H1 (cell line): Measurements from ENCODE around the gene RAB29. TPM values are rescaled to one million over a fixed set of nuclear protein-coding genes. Genes with fewer than 3 reads are reported as not detected.

Experiments
- CTCF ChIA-PET: fragments of 300-600 bp; sonication (Branson Sonifier 250); formaldehyde crosslinking; loops from one replicate; lab custom pipeline; 2021; ENCODE audit not compliant: partially characterized antibody; lab: Charles Lee
- POLR2A ChIA-PET: fragments of 300-600 bp; sonication (Branson Sonifier 250); formaldehyde crosslinking; loops from one replicate; lab custom pipeline; 2021; ENCODE audit warnings: inconsistent platforms; ENCODE audit not compliant: partially characterized antibody; lab: Charles Lee
- DNase-seq, 2 experiments: peaks; one replicate each; pipeline versions ENCODE4 v3.0.0 to v3.0.0-alpha.2; 2010 to 2022; ENCODE audit warnings: low spot score in 2 of 2, low read depth in 1 of 2, mixed read lengths in 1 of 2
- FAIRE-seq: peaks from 2 replicates; lab custom pipeline; 2011; peaks lifted over from hg19 to GRCh38; lab: Jason Lieb, UNC
- H2AFZ ChIP-seq: 2 replicates; pipeline ENCODE4 v1.8.1; 2012; ENCODE audit warnings: low read length, inconsistent platforms
- H2AK5ac ChIP-seq: 2 replicates; pipeline ENCODE4 v1.6.1; 2013; ENCODE audit warnings: low read depth, low read length
- H2BK120ac ChIP-seq: replicated peaks from 2 replicates; pipeline ENCODE3; 2013; ENCODE audit warnings: low read depth, low read length, inconsistent platforms
- H2BK12ac ChIP-seq: 2 replicates; pipeline ENCODE4 v1.6.1; 2013; ENCODE audit warnings: low read depth, low read length
- H2BK15ac ChIP-seq: 2 replicates; pipeline ENCODE4 v1.6.1; 2013; ENCODE audit warnings: low read length
- H2BK20ac ChIP-seq: 2 replicates; pipeline ENCODE4 v1.6.1; 2013; ENCODE audit warnings: low read length
- H2BK5ac ChIP-seq: 2 replicates; pipeline ENCODE4 v1.6.1; 2013; ENCODE audit warnings: low read depth, low read length
- H3K14ac ChIP-seq: 2 replicates; pipeline ENCODE4 v1.6.1; 2013; ENCODE audit warnings: inconsistent platforms; ENCODE audit not compliant: insufficient read length
- H3K18ac ChIP-seq: 2 replicates; pipeline ENCODE4 v1.6.1; 2013; ENCODE audit warnings: low read length; ENCODE audit errors: extremely low read depth
- H3K23ac ChIP-seq: 2 replicates; pipeline ENCODE4 v1.6.1; 2013; ENCODE audit warnings: inconsistent platforms; ENCODE audit not compliant: insufficient read length
- H3K23me2 ChIP-seq: 2 replicates; pipeline ENCODE4 v1.6.1; 2013; ENCODE audit warnings: low read depth, low read length
- H3K27ac ChIP-seq: 2 replicates; pipeline ENCODE4 v1.6.1; 2011; ENCODE audit warnings: low read depth, low read length, inconsistent platforms
- H3K27me3 ChIP-seq, 4 experiments: replicated peaks in 1 of 4; 1 replicate in 1 of 4; 2 replicates in 3 of 4; pipeline versions ENCODE4 v1.6.1 to v1.8.1; 2011 to 2013; ENCODE audit warnings: low read length in 3 of 4, mild to moderate bottlenecking in 3 of 4, inconsistent platforms in 2 of 4, mixed read lengths in 2 of 4, moderate library complexity in 1 of 4; ENCODE audit not compliant: control insufficient read depth in 3 of 4, insufficient read depth in 3 of 4; ENCODE audit errors: extremely low read depth in 1 of 4
- H3K36me3 ChIP-seq, 4 experiments: 2 replicates each; pipeline versions ENCODE4 v1.6.1 to v1.8.1; 2011 to 2013; ENCODE audit warnings: mild to moderate bottlenecking in 4 of 4, low read length in 3 of 4, moderate library complexity in 2 of 4, control low read depth in 1 of 4, inconsistent platforms in 1 of 4; ENCODE audit not compliant: insufficient read depth in 4 of 4, control insufficient read depth in 2 of 4
- H3K4ac ChIP-seq: replicated peaks from 2 replicates; pipeline ENCODE3; 2013; ENCODE audit warnings: low read length, low read depth, mixed read lengths, inconsistent platforms; ENCODE audit not compliant: insufficient read length
- H3K4me1 ChIP-seq, 4 experiments: replicated peaks in 1 of 4; 1 replicate in 1 of 4; 2 replicates in 3 of 4; pipeline versions ENCODE4 v1.6.1 to v1.8.1; 2011 to 2013; ENCODE audit warnings: low read length in 3 of 4, inconsistent platforms in 2 of 4, mixed read lengths in 1 of 4; ENCODE audit not compliant: insufficient read depth in 4 of 4, control insufficient read depth in 3 of 4
- H3K4me2 ChIP-seq, 2 experiments: 2 replicates each; pipeline versions ENCODE4 v1.6.1 to v1.8.1; 2011 to 2013; ENCODE audit warnings: low read depth in 2 of 2, low read length in 2 of 2, control low read depth in 1 of 2, inconsistent platforms in 1 of 2, mild to moderate bottlenecking in 1 of 2; ENCODE audit not compliant: insufficient read depth in 1 of 2
- H3K4me3 ChIP-seq, 4 experiments: fragments of 200-600, 300-600 bp in 1 of 4; sonication (generic), shearing (Covaris generic), sonication (Bioruptor Twin) in 1 of 4; 2 replicates each; pipeline versions ENCODE4 v1.5.1 to v1.8.1; 2011 to 2016; ENCODE audit warnings: low read length in 4 of 4, low read depth in 3 of 4, control low read depth in 2 of 4, inconsistent platforms in 2 of 4, mild to moderate bottlenecking in 2 of 4, mixed read lengths in 1 of 4, moderate library complexity in 1 of 4; ENCODE audit not compliant: insufficient read depth in 2 of 4; ENCODE audit errors: extremely low read depth in 1 of 4
- H3K56ac ChIP-seq: replicated peaks from 2 replicates; pipeline ENCODE3; 2013; ENCODE audit warnings: low read depth, mild to moderate bottlenecking, mixed read lengths, low read length, inconsistent platforms; ENCODE audit not compliant: insufficient read length
- H3K79me1 ChIP-seq: 2 replicates; pipeline ENCODE4 v1.6.1; 2013; ENCODE audit warnings: low read depth, low read length, control low read depth
- H3K79me2 ChIP-seq, 2 experiments: 2 replicates each; pipeline versions ENCODE4 v1.6.1 to v1.8.1; 2012 to 2013; ENCODE audit warnings: low read length in 2 of 2, mild to moderate bottlenecking in 2 of 2, inconsistent platforms in 1 of 2; ENCODE audit not compliant: insufficient read depth in 2 of 2, control insufficient read depth in 1 of 2
- H3K9ac ChIP-seq, 4 experiments: replicated peaks in 1 of 4; 1 replicate in 1 of 4; 2 replicates in 3 of 4; pipeline versions ENCODE4 v1.6.1 to v1.8.1; 2011 to 2013; ENCODE audit warnings: low read depth in 3 of 4, low read length in 3 of 4, control low read depth in 2 of 4, mild to moderate bottlenecking in 2 of 4, moderate library complexity in 2 of 4, inconsistent platforms in 1 of 4; ENCODE audit errors: extremely low read depth in 1 of 4
- H3K9me3 ChIP-seq, 2 experiments: 2 replicates each; pipeline versions ENCODE4 v1.6.1 to v1.8.1; 2012 to 2013; ENCODE audit warnings: mild to moderate bottlenecking in 2 of 2, moderate library complexity in 2 of 2, control low read depth in 1 of 2, inconsistent platforms in 1 of 2, low read depth in 1 of 2, low read length in 1 of 2, mixed read lengths in 1 of 2; ENCODE audit not compliant: insufficient read depth in 2 of 2
- H4K20me1 ChIP-seq, 2 experiments: replicated peaks in 1 of 2; 2 replicates each; pipeline versions ENCODE3 to v1.8.1; 2011 to 2013; ENCODE audit warnings: inconsistent platforms in 2 of 2, low read length in 2 of 2, mild to moderate bottlenecking in 1 of 2; ENCODE audit not compliant: insufficient read depth in 2 of 2, control insufficient read depth in 1 of 2
- H4K5ac ChIP-seq: 2 replicates; pipeline ENCODE4 v1.6.1; 2013; ENCODE audit warnings: low read length, low read depth, mixed read lengths, inconsistent platforms; ENCODE audit not compliant: insufficient read length
- H4K8ac ChIP-seq: 2 replicates; pipeline ENCODE4 v1.8.0; 2013; ENCODE audit warnings: mild to moderate bottlenecking, moderate library complexity, low read length, inconsistent platforms; ENCODE audit not compliant: insufficient read depth; ENCODE audit errors: extremely low read depth
- H4K91ac ChIP-seq: replicated peaks from 2 replicates; pipeline ENCODE3; 2013; ENCODE audit warnings: low read length, mixed read lengths, inconsistent platforms; ENCODE audit not compliant: insufficient read length
- CHD2 ChIP-seq: IDR thresholded peaks from 2 replicates; pipeline ENCODE4 v1.6.1; 2012; ENCODE audit warnings: low read length, improper control_type of control experiment
- EP300 ChIP-seq, 2 experiments: IDR thresholded peaks; 1 replicate in 1 of 2; 2 replicates in 1 of 2; pipeline ENCODE4 v1.6.1; 2011 to 2012; ENCODE audit warnings: low read depth in 2 of 2, low read length in 2 of 2, mild to moderate bottlenecking in 2 of 2, borderline replicate concordance in 1 of 2, inconsistent platforms in 1 of 2, moderate library complexity in 1 of 2
- HDAC2 ChIP-seq, 2 experiments: fragments of 300-600 bp in 1 of 2; sonication (generic) in 1 of 2; IDR thresholded peaks; 2 replicates each; pipeline ENCODE4 v1.6.1; 2011 to 2012; ENCODE audit warnings: low read depth in 2 of 2, low read length in 2 of 2, mild to moderate bottlenecking in 2 of 2, moderate library complexity in 2 of 2, borderline replicate concordance in 1 of 2, inconsistent platforms in 1 of 2
- KDM5A ChIP-seq: fragments of 200-600 bp; IDR thresholded peaks from 2 replicates; pipeline ENCODE4 v1.7.1; 2012; ENCODE audit warnings: mild to moderate bottlenecking, low read length, inconsistent platforms, mixed read lengths
- MAFK ChIP-seq: IDR thresholded peaks from 2 replicates; pipeline ENCODE4 v1.6.1; 2012; ENCODE audit warnings: low read depth, mild to moderate bottlenecking, improper control_type of control experiment, low read length
- POLR2AphosphoS5 ChIP-seq: IDR thresholded peaks from 2 replicates; pipeline ENCODE4 v1.6.1; 2011; ENCODE audit warnings: low read depth, low read length
- RNF2 ChIP-seq: fragments of 200-900, 300-1000 bp; sonication (generic); IDR thresholded peaks from 2 replicates; pipeline ENCODE4 v1.7.1; 2016; ENCODE audit warnings: borderline replicate concordance, low read depth, mild to moderate bottlenecking, antibody characterized with exemption, low read length; ENCODE audit not compliant: poor library complexity, severe bottlenecking; ENCODE audit errors: missing control alignments
- SIN3A ChIP-seq, 2 experiments: IDR thresholded peaks in 1 of 2; conservative IDR thresholded peaks in 1 of 2; 2 replicates each; pipeline ENCODE4 v1.6.1; 2011 to 2012; ENCODE audit warnings: low read length in 2 of 2, improper control_type of control experiment in 1 of 2, low read depth in 1 of 2, mild to moderate bottlenecking in 1 of 2
- TAF7 ChIP-seq: optimal IDR thresholded peaks from 2 replicates; pipeline ENCODE3; 2011; ENCODE audit warnings: low read depth, mild to moderate bottlenecking, inconsistent platforms, low read length, moderate library complexity, borderline replicate concordance
- YY1 ChIP-seq: IDR thresholded peaks from 2 replicates; pipeline ENCODE4 v1.6.1; 2011; ENCODE audit warnings: low read depth, mild to moderate bottlenecking, low read length
- WGBS, 2 experiments: shearing (Covaris generic) in 1 of 2; methylation state at CpG; one replicate each; pipeline versions ENCODE4 v1.1.6 to v1.1.7; 2013 to 2015; ENCODE audit warnings: low lambda C conversion rate in 2 of 2, mixed read lengths in 2 of 2, inconsistent platforms in 1 of 2, low coverage in 1 of 2, missing lambda C conversion rate in 1 of 2; ENCODE audit not compliant: insufficient replicate concordance in 2 of 2, insufficient coverage in 1 of 2, insufficient read length in 1 of 2; ENCODE audit errors: extremely low coverage in 1 of 2, missing lambda C conversion rate in 1 of 2; 5-methylcytosine and 5-hydroxymethylcytosine counted together
- polyA plus RNA-seq, 7 experiments: library from polyadenylated mRNA; depleted of rRNA in 3 of 7; stranded (reverse) in 5 of 7; unstranded in 2 of 7; fragments of >200 nt in 5 of 7; fragments of 200-250 nt in 2 of 7; gene quantifications; 1 replicate in 5 of 7; 2 replicates in 1 of 7; 4 replicates in 1 of 7; pipeline versions ENCODE4 v1.2.1 to v1.2.3, GENCODE V29; 2011 to 2013; ENCODE audit warnings: missing spikeins in 2 of 7, mixed read lengths in 2 of 7
- total RNA-seq: library from RNA; stranded (reverse); fragmentation: NEBNext Ultra II Directional; extraction: Animal tissue kit (Norgen Biotek cat#: 25700); gene quantifications from 2 replicates; pipeline ENCODE4 v1.2.1, GENCODE V29; 2021

The RAB29 gene
- total and polyA plus RNA-seq, 2 of the 8 experiments (the other 6 are each of a cell fraction or from before 2014, with no cell fraction given) = 10.1 to 17.3 TPM

DNA sequence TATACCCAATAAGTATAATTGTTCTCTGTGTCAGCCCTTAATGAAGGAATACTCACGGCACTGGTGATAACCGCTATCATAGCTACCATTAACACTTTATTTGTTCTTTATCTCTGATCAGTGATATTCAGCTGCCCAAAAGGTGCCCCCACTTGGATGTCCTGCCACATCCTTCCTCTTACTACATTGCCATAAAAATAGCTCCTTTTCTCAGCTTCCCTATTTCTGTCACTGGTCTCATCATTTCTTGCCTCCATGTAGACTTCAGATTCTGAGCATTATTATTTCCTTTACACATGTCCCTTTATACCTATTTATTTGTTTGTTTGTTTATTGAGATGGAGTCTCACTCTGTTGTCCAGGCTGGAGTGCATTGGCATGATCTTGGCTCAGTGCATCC is 2.7 kb upstream of the RAB29 start:
- ChIA-PET CTCF (interaction anchor here (0.6 to 1.2 kb wide), 4 partner anchors 9 to 190 kb away, joined by 3 to 4 read pairs (median 3); no protein-coding TSS in a partner anchor), POLR2A (no interaction called here)
- Histone ChIP-seq H3K4ac (no peak overlapping the region), H3K4me2 (no peak overlapping the region), H3K4me1 (peaks cover 0 to 7% (median 5%) of the 10 kb centered on the region in 4 experiments; a peak in 4 of 7 replicates), H3K36me3 (no peaks in the 10 kb centered on the region), H4K5ac (no peak overlapping the region), H2BK20ac (no peak overlapping the region), H2BK15ac (no peak overlapping the region), H3K9ac (no peak overlapping the region), H2BK12ac (no peak overlapping the region), H3K56ac (no peak overlapping the region), H4K8ac (no peak overlapping the region), H3K9me3 (no peaks in the 10 kb centered on the region), H4K20me1 (no peaks in the 10 kb centered on the region), H3K18ac (no peak overlapping the region), H2BK120ac (no peak overlapping the region), H3K4me3 (no peak overlapping the region), H2BK5ac (no peak overlapping the region), H3K14ac (no peak overlapping the region), H2AK5ac (no peak overlapping the region), H4K91ac (no peak overlapping the region), H3K23me2 (peaks cover 6% of the 10 kb centered on the region), H3K27ac (no peak overlapping the region), H3K79me1 (no peaks in the 10 kb centered on the region), H3K27me3 (peaks cover 2 to 11% (median 9%) of the 10 kb centered on the region in 4 experiments; a peak in 6 of 7 replicates), H2AFZ (no peak overlapping the region), H3K79me2 (no peaks in the 10 kb centered on the region), H3K23ac (no peak overlapping the region)
- 87% methylated on average over 2 of the region's 2 CpGs; no CpG with 5 or more reads in 1 of the 2 experiments for WGBS, 2 experiments
- DNase-seq = no peak
- FAIRE-seq = no peak
- no peak for TF ChIP-seq SIN3A (conservative IDR thresholded peaks at IDR 0.05 in 1 of 2, IDR thresholded peaks at IDR 0.05 in 1 of 2; ENCODE audit: low read depth in 1 of 2, low read length in 2 of 2)
- TF ChIP-seq EP300 (IDR thresholded peaks at IDR 0.05; ENCODE audit: borderline replicate concordance in 1 of 2, low read depth in 2 of 2, low read length in 2 of 2) = no peak
- no peak for TF ChIP-seq TAF7
- TF ChIP-seq YY1 = no peak
- no peak for TF ChIP-seq CHD2
- TF ChIP-seq MAFK = no peak
- no peak for TF ChIP-seq KDM5A
- TF ChIP-seq POLR2AphosphoS5 = no peak
- TF ChIP-seq RNF2 = no peak
- no peak for TF ChIP-seq HDAC2 (IDR thresholded peaks at IDR 0.05; ENCODE audit: borderline replicate concordance in 1 of 2, low read depth in 2 of 2, low read length in 2 of 2)
